ENCODE results near the gene NCOA4.
"Not testable (repeated sequence)": the region's sequence is repeated elsewhere in the genome, so short reads cannot be mapped to it uniquely, and the experiment has no call there.

NCOA4 gene

DNA sequence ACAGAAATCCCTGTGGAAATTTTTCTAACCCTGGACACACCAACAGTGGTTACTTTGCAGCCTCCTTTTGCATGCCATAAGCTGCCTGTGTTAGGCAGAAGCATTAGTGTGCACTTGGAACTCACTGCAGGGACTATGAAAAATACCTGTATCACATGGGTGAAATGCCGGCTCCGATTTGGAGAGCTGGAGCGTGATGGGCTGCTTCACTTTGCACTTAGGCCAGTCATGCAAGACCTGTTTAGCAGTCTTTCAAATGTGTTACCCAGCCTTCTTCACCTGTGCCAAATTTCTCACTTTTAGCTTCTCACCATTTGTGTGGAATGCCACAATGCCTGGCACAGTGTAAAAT, 11.3 kb downstream of the NCOA4 start:
- DNase-seq = no peak

DNA sequence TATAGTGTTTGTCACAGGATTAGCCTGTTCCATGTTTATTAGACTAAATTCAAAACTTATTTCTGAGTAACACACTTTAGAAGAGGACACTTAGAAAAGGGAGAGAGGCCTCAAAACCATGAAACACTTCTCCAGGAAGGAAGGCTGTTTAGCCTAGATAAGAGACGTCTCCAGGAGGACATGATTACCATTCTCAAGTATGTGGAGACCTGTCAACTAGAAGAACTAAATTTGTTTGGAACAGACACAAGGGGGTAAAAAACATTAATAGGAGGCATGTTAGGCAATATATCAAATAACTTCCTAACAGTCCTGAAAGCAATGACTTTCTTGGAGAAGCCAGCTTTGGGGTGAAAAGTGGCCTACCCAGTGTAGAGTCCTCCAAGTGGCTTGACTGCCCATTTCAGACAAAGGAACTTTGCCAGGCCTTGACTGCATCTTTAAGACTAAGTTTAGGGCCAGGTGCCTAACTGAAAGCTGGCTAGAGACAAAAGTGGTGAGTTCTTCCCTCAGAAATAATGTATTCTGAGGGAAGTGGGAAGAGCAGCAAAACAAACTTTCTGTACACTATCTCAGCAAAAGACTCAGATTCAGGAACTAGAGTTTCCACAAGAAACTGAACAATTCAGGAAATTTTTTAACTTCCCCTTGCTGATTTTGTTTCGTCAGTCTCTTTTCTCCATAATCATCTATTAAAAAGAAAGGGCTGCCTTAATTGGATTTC, 11.8 kb downstream of the NCOA4 start:
- no peak for DNase-seq

- no peak for DNase-seq
Observed at GRCh38 chr10:46017733-46018132, 12.7 kb downstream of the NCOA4 start.

DNA sequence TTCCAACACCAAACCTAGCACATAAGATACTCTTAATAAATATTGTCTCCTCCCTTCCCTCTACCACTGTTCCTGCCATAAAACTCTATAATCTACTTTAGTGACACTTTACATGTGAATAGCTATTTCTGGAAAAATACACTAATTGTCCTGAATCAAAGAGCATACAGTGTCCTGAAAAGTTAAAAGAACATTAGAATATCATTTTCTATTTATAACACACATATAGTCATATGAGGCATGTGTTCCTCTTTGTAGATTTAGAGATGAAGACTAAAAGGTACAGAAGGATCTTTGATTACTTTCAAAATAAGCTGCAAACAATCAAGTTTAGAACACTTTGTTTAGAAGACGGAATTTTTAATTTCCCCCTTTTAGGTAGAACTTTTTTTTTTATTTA, 13.6 kb downstream of the NCOA4 start:
- no peak for DNase-seq

GRCh38 chr10:46016190-46016589, 14.2 kb downstream of the NCOA4 start:
- DNase-seq = no peak

GRCh38 chr10:46014683-46015405, 15.6 kb downstream of the NCOA4 start:
- DNase-seq = no peak

GRCh38 chr10:46014206-46014605, 16.2 kb downstream of the NCOA4 start:
- DNase-seq = no peak

DNA sequence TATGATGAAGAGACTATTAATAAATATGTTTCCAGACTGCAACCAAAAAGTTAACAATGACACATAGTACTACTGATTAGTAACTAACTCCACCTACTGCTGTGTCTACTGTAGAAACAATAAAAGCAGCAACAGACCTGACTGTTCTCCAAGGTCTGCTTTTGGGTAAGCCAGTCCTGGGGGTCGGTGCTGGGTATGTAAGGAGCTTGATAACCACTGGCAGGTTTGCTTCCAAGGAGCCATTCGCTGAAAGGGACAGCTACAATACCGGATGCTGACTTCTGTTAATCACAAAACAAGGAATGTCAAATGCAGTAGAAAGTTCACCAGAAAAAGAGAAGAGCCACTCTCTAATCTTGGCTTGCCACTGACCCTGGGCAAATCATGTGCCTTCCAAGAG, 17.7 kb downstream of the NCOA4 start:
- DNase-seq = no peak

- DNase-seq = no peak
Observed at GRCh38 chr10:46006219-46006618, 24.2 kb downstream of the NCOA4 start.

- no peak for DNase-seq
Observed at GRCh38 chr10:46005383-46005782, 25.0 kb downstream of the NCOA4 start.

- no peak for DNase-seq
Observed at GRCh38 chr10:46004963-46005362, 25.5 kb downstream of the NCOA4 start.

GRCh38 chr10:46002916-46003693, 27.3 kb downstream of the NCOA4 start:
- no peak for DNase-seq

DNA sequence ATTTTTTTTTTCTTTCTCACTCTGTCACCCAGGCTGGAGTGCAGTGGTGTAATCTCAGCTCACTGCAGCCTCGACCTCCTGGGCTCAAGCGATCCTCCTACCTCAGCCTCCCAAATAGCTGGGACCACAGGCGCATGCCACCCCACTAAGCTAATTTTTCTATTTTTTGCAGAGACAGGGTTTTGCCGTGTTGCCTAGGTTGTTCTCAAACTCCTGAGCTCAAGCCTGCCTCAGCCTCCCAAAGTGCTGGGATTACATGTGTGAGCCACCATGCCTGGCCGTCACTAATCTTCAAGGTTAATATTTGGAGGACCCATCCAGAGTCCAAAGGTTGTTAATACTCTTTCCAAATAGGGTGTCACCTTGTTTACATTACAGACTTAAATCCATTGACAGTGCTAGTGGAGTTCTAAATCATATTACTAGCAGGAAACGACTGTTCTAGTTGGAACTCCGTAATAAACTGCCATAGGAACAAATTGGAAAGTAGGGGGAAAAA, 28.2 kb downstream of the NCOA4 start:
- DNase-seq = not testable (repeated sequence)

DNA sequence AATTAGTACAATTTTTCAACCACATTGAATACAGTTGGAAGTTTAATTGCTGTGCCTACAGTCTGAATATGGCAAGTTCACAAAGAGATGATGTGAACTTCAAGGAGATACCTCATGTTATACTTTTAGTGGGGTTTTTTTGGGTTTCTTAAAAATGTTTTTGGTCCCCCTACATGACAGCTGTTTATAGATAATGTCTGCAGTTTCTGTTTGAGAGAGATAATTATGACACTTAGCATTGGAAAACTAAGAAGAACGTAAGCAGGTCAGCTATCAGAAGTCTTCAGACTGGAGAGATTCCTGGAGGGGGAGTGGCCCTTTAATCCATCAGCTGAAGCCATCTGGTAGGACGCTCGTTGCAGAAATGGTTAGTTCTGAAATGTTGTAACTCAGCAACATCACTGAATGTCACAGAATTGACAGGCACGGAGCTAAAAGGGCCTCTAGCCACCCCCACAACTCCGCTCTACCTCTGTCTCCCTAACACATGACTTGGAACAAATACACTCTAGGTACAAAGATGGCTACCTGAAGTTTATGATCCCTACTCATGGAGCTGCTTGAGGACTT, 29.2 kb downstream of the NCOA4 start:
- DNase-seq = no peak

GRCh38 chr10:46000538-46000937, 29.9 kb downstream of the NCOA4 start:
- DNase-seq = no peak

GRCh38 chr10:45999955-46000354, 30.5 kb downstream of the NCOA4 start:
- DNase-seq = not testable (repeated sequence)

GRCh38 chr10:45997994-45998763, 32.2 kb downstream of the NCOA4 start:
- no peak for DNase-seq

GRCh38 chr10:45997557-45997956, 32.9 kb downstream of the NCOA4 start:
- no peak for DNase-seq

DNA sequence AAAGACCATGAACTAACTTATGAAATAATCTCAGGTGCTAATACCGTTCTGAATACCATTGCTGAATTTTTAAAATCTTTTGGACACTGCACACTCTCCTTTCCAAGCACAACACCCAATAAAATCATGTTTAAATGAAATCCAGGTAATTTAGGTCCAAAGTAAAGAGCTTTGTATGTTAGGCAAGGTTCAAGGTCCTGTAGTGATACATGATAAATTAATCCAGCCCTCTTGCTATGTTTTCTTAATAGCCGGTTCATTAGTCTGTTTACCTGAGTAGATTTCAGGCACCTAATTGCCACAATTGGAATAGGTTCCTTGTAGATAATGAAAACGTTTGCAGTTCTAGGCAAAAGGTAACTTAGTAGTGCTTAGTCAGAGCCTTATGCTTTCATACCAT, 44.8 kb downstream of the NCOA4 start:
- not testable (repeated sequence) for DNase-seq

DNA sequence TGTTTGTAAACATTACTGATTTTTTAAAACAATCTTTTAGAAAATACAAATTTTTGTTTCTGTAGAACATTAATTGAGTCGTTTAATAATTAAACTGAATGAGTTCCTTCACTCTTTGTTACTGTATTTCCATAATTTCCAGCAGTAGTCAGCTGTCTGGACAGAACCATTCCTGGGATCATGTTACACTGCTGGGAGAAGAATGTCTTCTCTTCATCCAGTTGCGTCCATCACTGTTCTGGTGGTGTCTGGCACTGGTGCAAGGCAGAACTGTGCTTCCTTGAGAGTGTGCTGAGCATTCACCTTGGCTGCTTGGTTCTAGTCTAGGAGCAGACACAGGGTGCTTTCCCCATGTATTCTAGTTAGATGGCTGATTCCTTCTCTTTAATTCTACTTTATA, 46.0 kb downstream of the NCOA4 start:
- not testable (repeated sequence) for DNase-seq

DNA sequence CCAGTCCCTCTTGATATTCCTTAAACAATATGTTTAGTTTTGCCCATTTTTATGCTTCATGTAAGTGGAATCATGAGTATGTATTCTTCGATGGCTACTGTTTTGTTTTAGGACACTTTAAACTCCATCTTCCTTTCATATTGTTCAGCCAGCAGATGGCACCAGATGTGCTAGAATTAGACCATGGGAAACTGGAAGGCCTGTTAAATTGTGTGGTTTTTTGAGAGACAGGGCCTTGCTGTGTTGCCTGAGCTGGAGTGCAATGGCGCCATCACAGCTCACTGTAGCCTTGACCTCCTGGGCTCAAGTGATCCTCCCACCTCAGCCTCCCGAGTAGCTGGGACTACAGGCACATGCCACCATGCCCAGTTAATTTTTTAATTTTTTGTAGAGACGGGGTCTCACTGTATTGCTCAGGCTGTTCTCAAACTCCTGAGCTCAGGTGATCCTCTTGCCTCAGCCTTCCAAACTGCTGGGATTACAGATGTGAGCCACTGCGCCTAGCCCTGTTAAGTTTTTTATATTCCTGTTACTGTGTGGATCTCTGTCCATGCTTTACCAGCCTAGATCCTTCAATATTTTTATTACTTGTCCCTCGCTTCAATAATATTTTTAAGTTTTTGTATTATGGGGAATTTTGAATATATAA, 46.8 kb downstream of the NCOA4 start:
- DNase-seq = peak; percentile 31

DNA sequence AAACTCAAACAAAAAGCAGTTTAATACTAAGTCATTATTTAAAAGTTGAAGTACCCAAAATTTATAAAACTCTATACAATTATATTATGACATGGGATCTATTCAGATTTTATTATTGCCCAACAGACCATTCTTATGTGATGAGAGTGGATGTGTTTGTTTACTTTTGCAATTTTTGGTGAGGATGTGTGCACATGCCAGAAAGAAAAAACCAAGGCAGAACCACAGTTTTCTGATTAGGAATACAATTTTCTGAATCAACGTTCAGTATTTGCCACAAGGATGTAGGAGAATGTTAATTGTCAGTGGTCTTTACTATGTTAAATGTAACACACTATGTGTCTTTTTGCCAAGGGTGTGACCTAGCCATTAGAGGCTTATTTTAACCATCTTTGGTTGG, 49.1 kb downstream of the NCOA4 start:
- not testable (repeated sequence) for DNase-seq
